GM18951 (cell line): ENCODE data around the gene CFAP100.

ENCODE experiments used
- POLR2A ChIP-seq: IDR thresholded peaks from 4 replicates; pipeline ENCODE4 v1.6.1; 2011; ENCODE audit warnings: mild to moderate bottlenecking; ENCODE audit not compliant: insufficient read length, insufficient read depth; ENCODE audit errors: extremely low read depth
- in situ Hi-C: fragments of 300-500 bp; cut with MboI; formaldehyde crosslinking; loops from one replicate; pipeline ENCODE4 v1.12.0; 2022; ENCODE audit warnings: low sequenced_read_pairs, mixed read lengths, inconsistent platforms; ENCODE audit not compliant: unreplicated experiment

The CFAP100 gene

GRCh38 chr3:126360046-126360713 is 34.5 kb upstream of the CFAP100 start:
- no peak for TF ChIP-seq POLR2A
- in situ Hi-C loops: no loop called here

GRCh38 chr3:126360714-126361060 is 34.0 kb upstream of the CFAP100 start:
- in situ Hi-C loops: no loop called here
- no peak for TF ChIP-seq POLR2A

GRCh38 chr3:126361211-126361610 is 33.5 kb upstream of the CFAP100 start:
- in situ Hi-C loops: no loop called here
- no peak for TF ChIP-seq POLR2A

GRCh38 chr3:126364130-126364695 is 30.5 kb upstream of the CFAP100 start:
- TF ChIP-seq POLR2A: no peak
- in situ Hi-C loops: no loop called here

GRCh38 chr3:126364731-126365301 is 29.9 kb upstream of the CFAP100 start:
- TF ChIP-seq POLR2A: no peak
- in situ Hi-C loops: no loop called here

GRCh38 chr3:126365351-126366277 is 29.1 kb upstream of the CFAP100 start:
- no peak for TF ChIP-seq POLR2A
- in situ Hi-C loops: no loop called here

GRCh38 chr3:126367316-126367805 is 27.3 kb upstream of the CFAP100 start:
- TF ChIP-seq POLR2A: no peak
- in situ Hi-C loops: no loop called here

GRCh38 chr3:126369490-126369889 is 25.2 kb upstream of the CFAP100 start:
- in situ Hi-C loops: no loop called here
- no peak for TF ChIP-seq POLR2A

- no peak for TF ChIP-seq POLR2A
- in situ Hi-C loops: no loop called here
Measured at GRCh38 chr3:126370055-126370454, 24.7 kb upstream of the CFAP100 start.

GRCh38 chr3:126370606-126371005 is 24.1 kb upstream of the CFAP100 start:
- in situ Hi-C loops: no loop called here

GRCh38 chr3:126371096-126371705 is 23.5 kb upstream of the CFAP100 start:
- in situ Hi-C loops: no loop called here
- TF ChIP-seq POLR2A: no peak

More at GRCh38 chr3:126370606-126371005, 24.1 kb upstream of the CFAP100 start:
- TF ChIP-seq POLR2A: no peak

GRCh38 chr3:126372413-126373145 is 22.1 kb upstream of the CFAP100 start:
- TF ChIP-seq POLR2A: no peak
- in situ Hi-C loops: no loop called here
